Lower lobe of right lung (tissue), 2 donors: ENCODE measurements around the gene KLK8. TPM values are rescaled to one million over a fixed set of nuclear protein-coding genes. Genes with fewer than 3 reads are reported as not detected.

Experiments
- ATAC-seq, 2 donors: fragments of 200-7000 bp; cut with Tn5 transposase; one replicate each; pipeline ENCODE4 v1.9.1; 2020 to 2022; ENCODE audit warnings: mild to moderate bottlenecking in 2 of 2, moderate library complexity in 2 of 2
- DNase-seq: peaks from one replicate; pipeline ENCODE4 v3.0.0-alpha.2; 2020
- H3K27ac ChIP-seq: fragments of 200-600 bp; one replicate; pipeline ENCODE4 v1.8.0; 2022
- H3K27me3 ChIP-seq: fragments of 200-600 bp; one replicate; pipeline ENCODE4 v1.8.0; 2022; ENCODE audit warnings: low read depth
- H3K36me3 ChIP-seq: fragments of 200-600 bp; one replicate; pipeline ENCODE4 v1.8.0; 2022; ENCODE audit warnings: mild to moderate bottlenecking
- H3K4me1 ChIP-seq: fragments of 200-600 bp; one replicate; pipeline ENCODE4 v1.8.0; 2022
- H3K4me3 ChIP-seq: fragments of 200-600 bp; one replicate; pipeline ENCODE4 v1.8.0; 2022; ENCODE audit warnings: mild to moderate bottlenecking
- H3K9me3 ChIP-seq: fragments of 200-600 bp; one replicate; pipeline ENCODE4 v1.8.0; 2022
- CTCF ChIP-seq: fragments of 200-600 bp; IDR thresholded peaks from one replicate; pipeline ENCODE4 v1.8.0; 2022; ENCODE audit warnings: antibody characterized with exemption, mild to moderate bottlenecking
- intact Hi-C: fragments of 100-400 bp; cut with DNase I; formaldehyde crosslinking; loops from one replicate; pipeline ENCODE4 v1.11.0; 2022
- total RNA-seq: library from RNA; stranded (reverse); fragmentation: NEBNext Ultra II Directional; extraction: Animal tissue kit (Norgen Biotek cat#: 25700); gene quantifications from one replicate; pipeline ENCODE4 v1.2.1, GENCODE V29; 2021
- donor health status: DM: no; HTN: yes; CAD: no; lungs with severe emphysema.

The KLK8 gene
- total RNA-seq, 1 donor from 2014 or later = not detected

GRCh38 chr19:51010066-51010795, 8.8 kb upstream of the KLK8 start:
- DNase-seq = no peak
- Histone ChIP-seq H3K36me3 (no peaks in the 10 kb centered on the region), H3K4me3 (no peak overlapping the region), H3K27ac (no peak overlapping the region), H3K27me3 (peaks cover 38% of the 10 kb centered on the region), H3K9me3 (no peaks in the 10 kb centered on the region), H3K4me1 (no peaks in the 10 kb centered on the region)
- no peak for TF ChIP-seq CTCF
- no peak for ATAC-seq
- intact Hi-C loops = no loop called here

GRCh38 chr19:51009061-51009891, 7.9 kb upstream of the KLK8 start:
- H3K9me3 ChIP-seq = no peaks in the 10 kb centered on the region
- no peak for ATAC-seq
- H3K27ac ChIP-seq = no peak overlapping the region
- no peaks in the 10 kb centered on the region for H3K36me3 ChIP-seq
- no peaks in the 10 kb centered on the region for H3K4me1 ChIP-seq
- TF ChIP-seq CTCF = no peak
- DNase-seq = no peak
- intact Hi-C loops = no loop called here
- H3K4me3 ChIP-seq = no peak overlapping the region
- H3K27me3 ChIP-seq = peaks cover 39% of the 10 kb centered on the region

- intact Hi-C loops = no loop called here
- no peak for TF ChIP-seq CTCF
- ATAC-seq = no peak
- Histone ChIP-seq H3K27ac (no peak overlapping the region), H3K27me3 (peaks cover 34% of the 10 kb centered on the region), H3K36me3 (no peaks in the 10 kb centered on the region), H3K4me3 (no peak overlapping the region), H3K4me1 (no peaks in the 10 kb centered on the region), H3K9me3 (no peaks in the 10 kb centered on the region)
- no peak for DNase-seq
Measured at GRCh38 chr19:51007488-51007887, 6.1 kb upstream of the KLK8 start.

- H3K9me3 ChIP-seq = no peaks in the 10 kb centered on the region
- ATAC-seq (no peak), DNase-seq (no peak)
- no peak overlapping the region for H3K4me3 ChIP-seq
- H3K27ac ChIP-seq = no peak overlapping the region
- H3K27me3 ChIP-seq = peaks cover 41% of the 10 kb centered on the region
- intact Hi-C loops = no loop called here
- no peak for TF ChIP-seq CTCF
- no peaks in the 10 kb centered on the region for H3K4me1 ChIP-seq
- no peaks in the 10 kb centered on the region for H3K36me3 ChIP-seq
Measured at GRCh38 chr19:51006406-51006805, 5.0 kb upstream of the KLK8 start.

GRCh38 chr19:51005248-51005647, 3.8 kb upstream of the KLK8 start:
- no peak for ATAC-seq
- intact Hi-C loops = no loop called here
- no peak for TF ChIP-seq CTCF
- Histone ChIP-seq H3K9me3 (no peaks in the 10 kb centered on the region), H3K36me3 (no peaks in the 10 kb centered on the region), H3K4me1 (no peaks in the 10 kb centered on the region), H3K4me3 (no peak overlapping the region), H3K27ac (no peak overlapping the region), H3K27me3 (peaks cover 49% of the 10 kb centered on the region)
- DNase-seq = no peak
